NK-92 (cell line): ENCODE measurements around the gene ZNF511.
"Not testable (repeated sequence)": the region's sequence is repeated elsewhere in the genome, so short reads cannot be mapped to it uniquely, and the experiment has no call there.

Experiments
- DNase-seq: peaks from one replicate; lab custom pipeline; 2025; ENCODE audit not compliant: unreplicated experiment; lab: John Stamatoyannopoulos, UW

Gene ZNF511, protein sequence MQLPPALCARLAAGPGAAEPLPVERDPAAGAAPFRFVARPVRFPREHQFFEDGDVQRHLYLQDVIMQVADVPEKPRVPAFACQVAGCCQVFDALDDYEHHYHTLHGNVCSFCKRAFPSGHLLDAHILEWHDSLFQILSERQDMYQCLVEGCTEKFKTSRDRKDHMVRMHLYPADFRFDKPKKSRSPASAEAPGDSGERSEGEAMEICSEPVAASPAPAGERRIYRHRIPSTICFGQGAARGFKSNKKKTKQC

DNA sequence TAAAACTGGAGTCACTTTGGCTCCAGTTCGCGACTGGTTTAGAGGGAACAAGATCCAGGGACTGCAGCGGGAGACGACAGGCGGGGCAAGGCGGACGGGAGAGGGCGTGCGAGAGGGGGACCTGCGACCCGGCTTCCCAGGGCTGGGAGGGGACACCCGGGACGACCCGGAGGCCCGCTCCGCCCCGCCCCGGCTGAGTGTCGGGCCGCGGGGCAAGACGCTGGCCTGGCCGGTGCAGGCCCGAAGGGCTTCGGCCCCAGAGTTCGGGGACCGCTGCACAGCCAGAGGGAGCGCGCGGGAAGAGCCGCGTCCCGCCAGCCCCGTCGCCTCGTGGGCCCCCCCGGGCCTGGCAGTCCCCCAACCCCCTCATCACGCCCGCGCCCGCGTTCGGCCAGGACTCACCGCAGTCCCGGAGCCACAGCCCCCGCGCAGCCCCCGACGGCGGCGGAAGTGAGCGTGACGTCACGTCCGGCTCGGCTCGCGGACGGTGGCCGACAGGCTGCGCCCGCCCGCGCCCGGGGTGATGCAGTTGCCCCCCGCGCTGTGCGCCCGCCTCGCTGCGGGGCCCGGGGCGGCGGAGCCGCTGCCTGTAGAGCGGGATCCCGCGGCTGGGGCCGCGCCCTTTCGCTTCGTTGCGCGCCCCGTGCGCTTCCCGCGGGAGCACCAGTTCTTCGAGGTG, at the start of gene ZNF511, which contains the start of gene TUBGCP2:
Gene ZNF511 (plus strand): TSS at position 494 of the 679 bp plus-strand sequence. CDS start 30 bp downstream, at position 524.
Gene TUBGCP2 (minus strand): TSS at position 452 of the 679 bp plus-strand sequence. CDS start 5,931 bp downstream, outside the sequence.
- peak; percentile 21 for DNase-seq

DNA sequence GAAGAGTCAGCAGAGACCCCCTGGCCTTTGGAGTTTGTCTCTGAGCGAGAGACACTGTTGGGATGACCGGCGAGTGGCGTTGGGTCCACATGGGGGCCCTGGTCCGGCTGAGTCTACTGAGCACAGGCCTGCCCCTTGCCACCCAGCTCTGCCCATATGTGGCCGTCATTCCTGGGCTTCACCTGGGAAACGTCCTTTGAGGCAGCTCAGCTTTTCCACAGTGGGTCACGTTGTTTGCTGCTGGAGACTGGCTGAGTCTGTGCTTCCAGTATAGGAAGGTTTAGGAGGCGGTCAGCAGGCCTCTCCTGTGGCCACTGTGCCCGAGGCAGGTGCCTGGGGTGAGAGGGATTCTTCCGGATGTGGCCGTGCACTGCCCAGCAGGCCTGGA, 49.1 kb upstream of the ZNF511 start:
- no peak for DNase-seq

DNA sequence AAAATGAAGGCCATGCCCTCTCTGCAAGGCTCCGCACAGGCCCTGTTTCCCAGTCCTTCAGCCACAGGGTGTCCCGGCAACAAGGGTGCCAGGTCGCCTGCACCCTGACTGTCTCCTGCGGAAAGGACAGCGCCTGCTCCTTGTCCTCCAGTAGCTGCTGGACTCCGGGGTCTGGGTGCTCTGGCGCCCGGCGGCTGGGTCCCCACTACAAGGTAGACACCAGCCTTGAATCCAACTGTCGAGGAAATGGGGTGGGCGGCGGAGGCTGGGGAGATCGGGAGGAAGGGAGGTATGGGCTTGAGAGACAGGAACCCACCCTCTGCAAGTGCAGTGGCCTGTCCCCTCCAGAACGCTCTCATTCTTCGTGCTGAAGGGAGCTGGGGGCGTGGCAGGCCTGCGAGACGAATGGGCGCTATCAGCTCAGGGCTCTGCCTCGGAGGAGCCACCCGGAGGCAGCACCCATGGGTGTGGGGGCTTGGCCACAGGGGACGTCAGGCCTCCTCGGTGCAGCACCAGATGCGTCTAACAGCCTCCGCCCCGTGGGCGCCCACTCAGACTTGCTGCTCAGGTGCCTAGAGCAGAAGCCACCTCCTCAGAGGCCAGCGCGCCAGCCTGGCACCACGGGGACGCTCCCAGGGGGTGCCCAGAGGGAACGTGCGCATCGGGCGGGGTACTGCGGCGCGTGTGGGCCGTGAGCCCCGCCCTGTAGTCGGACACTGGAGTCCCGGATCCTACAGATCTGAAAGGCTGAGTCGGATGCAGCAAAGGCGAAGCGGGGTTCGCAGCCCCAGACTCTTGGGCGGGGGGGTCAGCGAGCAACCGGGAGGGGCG, 47.6 kb upstream of the ZNF511 start:
- DNase-seq = no peak

DNA sequence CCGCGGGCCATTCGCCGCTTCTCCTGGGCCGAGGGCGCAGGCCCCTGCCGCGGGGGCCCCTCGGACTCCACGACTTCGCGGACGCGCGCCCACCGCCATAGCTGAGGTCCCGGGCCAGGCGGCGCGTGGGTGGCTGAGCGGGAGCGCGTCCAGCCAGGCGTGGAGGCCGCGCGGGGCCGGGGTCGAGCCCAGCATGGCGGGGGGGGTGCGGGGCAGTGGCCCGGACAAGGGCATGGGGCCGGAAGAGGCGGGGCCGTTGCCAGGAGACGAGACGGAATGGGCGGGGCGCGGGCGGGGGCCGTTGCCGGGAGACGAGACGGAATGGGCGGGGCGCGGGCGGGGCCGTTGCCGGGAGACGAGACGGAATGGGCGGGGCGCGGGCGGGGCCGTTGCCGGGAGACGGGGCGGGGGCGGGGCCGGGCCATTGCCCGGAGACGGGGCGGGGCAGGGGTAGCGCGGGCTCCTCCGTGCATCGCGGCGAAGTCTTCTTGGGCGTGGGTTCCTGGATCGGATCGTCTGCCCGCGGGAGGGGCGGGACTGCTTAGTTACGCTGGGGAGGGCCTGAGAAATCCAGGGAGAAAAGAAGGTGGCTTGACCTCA, 46.9 kb upstream of the ZNF511 start:
- DNase-seq = peak; percentile 20

DNA sequence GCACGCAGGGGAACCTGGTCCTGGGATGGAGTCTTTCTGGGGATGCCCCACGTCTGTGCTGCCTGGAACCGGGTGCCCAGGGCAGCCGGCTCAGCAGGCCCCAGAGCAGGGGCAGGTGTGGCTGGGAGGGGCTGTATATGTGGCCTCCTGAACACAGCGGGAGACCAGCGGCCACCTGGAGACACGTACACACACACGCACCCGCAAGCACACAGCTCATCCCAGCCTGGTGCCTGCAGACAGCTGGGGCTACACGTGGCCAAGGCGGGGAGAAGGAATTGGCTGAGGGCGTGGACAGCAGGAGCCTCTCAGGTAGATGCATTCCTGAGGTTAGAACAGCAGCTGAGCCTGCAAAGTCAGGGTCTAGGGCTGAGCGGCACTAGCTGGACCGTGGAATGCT, 46.0 kb upstream of the ZNF511 start:
- DNase-seq = no peak

DNA sequence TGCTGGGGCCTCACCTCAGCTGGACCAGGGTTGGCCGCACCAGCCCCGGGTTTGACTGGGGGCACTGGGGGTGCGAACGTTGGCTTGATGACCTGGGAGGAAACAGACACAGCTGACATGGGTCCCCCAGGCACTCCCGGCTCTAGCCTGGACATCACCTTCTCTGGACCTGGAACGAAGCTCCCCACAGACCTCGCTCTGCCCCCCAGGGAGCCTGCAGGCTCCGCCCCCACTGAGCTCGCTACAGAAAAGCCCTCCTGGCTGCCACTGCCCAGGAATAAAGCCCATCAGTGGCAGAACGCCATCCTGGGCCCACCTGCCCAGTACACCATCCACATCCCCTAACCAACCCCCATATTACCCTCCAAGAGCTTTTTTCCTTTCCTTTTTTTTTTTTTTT, 45.0 kb upstream of the ZNF511 start:
- DNase-seq = no peak

DNA sequence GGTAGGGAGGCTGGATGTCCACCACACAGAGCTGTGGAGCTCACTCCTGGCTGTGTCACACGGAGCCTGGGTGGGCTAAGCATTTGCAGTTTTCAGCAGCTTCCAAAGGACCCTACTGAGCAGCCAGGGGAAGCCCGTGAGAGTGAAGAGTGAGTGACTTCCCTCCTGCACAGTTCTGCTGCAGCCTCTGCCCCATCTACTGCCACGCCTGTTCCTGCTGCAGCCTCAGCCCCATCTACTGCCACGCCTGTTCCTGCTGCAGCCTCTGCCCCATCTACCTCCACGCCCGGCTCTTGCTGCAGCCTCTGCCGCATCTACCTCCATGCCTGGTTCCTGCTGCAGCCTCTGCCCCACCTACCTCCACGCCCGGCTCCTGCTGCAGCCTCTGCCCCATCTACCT, 44.3 kb upstream of the ZNF511 start:
- DNase-seq = no peak

DNA sequence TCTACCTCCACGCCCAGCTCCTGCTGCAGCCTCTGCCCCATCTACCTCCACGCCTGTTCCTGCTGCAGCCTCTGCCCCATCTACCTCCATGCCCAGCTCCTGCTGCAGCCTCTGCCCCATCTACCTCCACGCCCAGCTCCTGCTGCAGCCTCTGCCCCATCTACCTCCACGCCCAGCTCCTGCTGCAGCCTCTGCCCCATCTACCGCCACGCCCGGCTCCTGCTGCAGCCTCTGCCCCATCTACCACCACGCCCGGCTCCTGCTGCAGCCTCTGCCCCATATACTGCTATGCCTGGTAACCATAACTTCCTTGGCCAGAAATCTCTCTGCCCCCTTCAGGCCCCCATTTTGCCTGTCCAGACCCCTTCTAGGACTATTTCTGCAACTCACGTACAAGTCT, 43.7 kb upstream of the ZNF511 start:
- DNase-seq = not testable (repeated sequence)

DNA sequence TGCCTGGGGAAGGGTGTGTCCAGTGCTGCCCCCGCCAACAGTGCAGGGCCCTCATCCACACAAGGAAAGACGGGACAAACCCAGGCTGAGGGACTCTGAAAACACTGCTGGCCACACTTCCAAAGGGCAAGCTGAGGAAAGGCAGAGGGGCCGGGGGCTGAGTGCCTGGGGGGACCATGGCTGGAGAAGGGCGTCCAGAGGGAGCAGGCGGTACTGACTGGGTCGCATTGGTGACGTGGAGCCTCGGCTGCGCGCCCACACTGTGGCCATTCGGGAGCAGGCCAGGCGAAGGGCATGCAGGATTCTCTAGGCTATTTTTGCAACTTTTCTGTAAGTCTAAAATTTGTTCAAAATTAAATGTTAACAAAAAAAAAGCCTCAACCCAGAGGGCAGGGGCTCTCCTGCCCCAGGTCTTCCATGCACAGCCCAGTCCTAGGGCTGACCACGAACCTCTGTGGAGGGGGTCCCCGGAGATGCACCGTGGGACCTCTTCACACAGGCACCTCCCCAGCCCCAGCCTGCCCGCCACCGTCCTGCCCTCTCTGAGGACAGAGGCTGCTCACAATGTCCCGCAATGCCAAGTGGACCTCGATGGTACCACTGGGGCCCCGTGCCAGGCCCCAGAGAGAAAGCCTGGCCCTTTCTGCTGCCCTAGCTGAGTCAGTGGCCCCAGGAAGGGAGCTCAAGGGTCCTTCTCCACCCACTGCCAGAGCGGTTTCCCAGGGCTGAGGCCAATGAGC, 42.5 kb upstream of the ZNF511 start:
- no peak for DNase-seq

DNA sequence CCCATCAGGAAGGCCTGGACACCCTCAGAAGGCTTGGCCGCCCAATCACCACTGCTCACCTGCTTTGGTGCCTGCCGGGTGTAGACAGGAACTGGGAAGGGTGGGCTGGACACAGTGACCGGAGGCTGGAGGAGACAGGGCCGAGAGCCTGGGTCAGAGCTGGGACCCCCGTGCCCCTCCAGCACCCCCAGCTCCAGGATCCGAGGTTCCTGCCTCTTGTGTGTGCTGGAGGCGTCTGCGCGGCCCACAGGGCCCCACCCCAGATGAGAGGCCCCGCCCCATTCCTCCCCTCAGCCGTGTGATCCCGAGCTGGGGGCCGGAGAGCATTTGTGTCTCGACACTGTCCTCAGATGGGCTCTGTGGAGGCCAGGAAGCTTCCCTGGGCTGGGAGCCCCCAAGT, 41.4 kb upstream of the ZNF511 start:
- DNase-seq = no peak

DNA sequence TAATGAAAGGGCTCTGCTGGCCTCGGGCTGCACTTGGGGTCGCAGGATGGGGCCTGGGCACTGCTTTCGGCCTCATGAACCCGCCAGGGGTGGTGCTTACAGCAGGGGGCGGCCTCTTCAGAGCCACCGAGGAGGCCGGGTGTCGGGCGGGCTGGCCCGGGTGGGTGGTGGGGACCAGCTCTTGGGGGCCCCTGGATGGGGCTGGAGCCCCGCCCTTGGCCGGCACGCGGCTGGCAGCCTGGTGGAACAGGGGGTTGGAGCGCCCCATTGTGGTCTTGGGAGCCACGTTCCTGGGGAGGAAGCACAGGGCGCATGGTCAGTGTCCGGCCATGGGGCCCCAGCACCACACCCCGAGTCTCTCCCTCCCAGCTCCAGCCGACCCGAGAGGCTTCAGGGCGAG, 40.9 kb upstream of the ZNF511 start:
- DNase-seq = no peak

DNA sequence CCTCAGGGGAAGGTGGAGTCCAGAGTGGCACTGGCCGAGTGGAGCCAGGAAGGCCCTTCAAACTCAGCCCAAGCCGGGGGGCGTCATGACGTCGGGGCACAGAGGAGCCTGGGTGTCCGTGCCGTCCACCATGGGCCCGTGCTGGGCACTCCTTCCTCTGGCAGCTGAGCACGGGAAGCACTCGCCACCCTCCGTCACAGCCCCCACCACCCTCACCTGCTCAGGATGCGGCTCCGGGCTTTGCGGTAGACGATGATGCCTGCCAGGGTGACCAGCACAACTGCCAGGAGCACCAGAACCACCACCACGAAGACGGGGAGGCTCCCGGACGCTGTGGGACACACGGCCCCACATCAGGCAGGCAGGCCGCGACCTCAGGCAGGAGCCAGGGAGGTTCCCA, 40.2 kb upstream of the ZNF511 start:
- no peak for DNase-seq

DNA sequence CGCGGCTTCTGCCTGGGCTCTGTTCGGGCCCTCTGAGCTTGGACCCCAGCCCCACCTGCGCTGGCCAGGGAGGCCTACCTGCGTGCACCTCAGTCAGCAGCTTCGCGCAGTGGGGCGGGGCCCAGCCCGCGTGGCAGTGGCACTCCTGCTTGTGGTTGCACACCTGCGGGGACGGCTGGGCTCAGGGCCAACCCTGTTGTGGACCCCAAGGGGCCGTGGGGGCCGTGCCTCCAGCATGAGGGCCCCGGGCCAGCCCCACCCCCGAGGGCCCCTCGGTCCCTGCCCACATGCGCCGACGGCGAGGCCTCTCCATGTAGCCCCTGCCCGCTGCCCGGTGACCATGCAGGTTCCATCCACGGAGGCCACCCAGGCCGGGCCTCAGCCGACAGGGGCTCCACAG, 39.3 kb upstream of the ZNF511 start:
- DNase-seq = no peak

DNA sequence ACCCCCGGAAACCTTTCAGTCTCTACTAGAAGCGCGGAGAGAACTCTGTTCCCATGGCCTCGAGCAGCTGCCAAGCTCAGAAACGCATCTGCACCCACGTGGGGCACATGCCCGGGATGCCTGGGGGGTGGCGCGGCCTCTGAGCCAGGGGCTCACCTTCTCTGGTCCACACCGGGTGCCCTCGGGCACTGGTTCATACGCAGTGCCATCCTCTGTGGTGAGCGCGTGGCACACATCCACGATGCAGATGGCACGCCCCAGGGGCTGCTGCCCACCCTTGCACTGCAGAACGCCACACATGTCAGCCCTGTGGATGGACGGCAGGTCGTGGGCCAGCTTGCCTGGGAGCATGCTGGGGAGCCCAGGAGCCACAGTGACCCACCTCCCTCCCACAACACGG, 38.5 kb upstream of the ZNF511 start:
- DNase-seq = no peak

DNA sequence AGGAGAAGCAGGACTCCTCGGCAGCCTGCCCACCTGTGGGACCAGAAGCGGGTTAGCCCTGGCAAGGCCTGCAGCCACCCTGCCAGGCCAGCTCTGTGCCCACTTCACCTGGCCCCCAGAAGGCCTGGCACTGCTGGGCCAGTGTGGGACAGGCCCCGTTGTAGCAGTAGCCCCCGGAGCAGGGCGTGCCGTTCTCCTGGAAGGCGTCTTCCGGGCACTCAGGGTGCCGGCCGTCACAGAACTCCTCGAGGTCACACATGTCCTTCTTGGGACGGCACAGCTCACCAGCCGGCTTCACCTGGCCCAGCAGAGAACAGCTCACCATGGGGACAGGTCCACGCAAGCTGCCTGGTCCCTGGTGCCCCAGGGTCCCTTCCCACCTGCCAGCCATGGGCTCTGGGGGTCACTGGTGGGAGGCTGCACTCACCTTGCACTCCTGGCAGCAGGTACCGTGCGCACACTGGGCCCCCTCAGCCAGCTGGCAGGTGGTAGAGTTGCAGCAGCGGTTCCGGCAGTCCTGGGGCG, 37.9 kb upstream of the ZNF511 start:
- DNase-seq = no peak

DNA sequence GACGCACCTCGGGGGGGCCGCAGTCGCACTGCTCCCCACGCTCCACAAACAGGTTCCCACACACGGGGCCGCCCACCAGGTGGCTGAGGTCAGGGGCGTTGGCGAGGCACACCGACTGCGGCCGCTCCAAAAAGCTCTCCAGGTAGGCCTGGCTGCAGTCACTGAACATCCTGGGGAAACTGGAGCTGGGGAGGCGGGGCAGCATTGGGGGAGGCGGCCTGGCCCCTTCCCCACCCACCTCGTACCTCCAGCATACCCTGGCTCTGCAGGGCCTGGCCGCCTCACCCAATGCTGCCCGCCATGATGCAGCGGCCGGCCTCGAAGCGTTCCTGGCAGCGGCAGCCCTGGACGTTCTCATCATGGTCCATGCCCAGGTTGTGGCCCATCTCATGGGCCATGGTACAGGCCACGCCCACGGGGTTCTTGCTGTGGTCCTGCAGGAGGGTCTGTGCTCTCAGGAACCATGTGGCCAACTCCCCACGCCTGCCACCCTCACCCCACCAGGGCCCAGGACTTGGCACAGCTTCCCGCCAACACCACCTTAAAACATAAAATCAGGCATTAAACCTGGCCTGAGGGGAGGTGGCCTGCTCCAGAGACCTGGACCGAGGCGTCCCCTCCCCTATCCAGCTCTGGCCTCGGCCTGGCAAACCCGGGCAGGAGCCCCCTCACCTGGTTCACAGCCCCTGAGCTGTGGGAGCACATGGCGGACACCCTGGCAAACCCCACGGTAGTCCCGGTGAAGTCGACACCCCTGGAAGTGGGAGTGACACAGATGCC, 37.0 kb upstream of the ZNF511 start:
- DNase-seq = no peak

DNA sequence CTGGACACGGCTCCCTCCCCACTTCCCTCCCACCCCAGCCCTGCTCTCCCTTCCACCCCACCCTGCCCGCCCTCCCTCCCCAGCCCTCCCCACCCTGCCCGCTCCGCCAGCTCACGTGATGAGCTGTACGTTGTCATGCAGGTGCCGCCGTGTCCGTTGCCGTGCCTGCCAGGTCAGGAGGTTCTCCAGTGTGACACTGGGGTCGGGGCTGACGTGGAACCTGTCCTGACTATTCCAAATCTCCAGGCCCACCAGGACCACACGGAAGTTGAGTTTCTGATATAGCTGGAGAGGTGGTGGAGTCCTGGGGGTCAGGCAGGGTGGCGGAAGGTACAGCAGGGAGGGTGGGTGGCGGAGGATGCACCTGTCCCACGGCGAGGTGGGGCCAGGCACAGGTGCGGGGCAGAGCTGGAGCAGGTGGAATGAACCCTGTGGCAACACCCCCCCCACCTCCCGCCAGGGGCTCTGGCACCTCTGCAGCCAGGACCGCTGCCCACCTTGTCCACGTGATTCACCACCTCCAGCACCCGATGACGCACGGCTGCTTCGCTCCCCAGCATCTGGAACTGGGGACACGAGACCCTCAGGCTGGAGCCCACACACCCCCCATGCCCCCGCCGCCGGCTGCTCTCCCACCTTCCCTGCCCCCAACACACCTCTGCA, 36.3 kb upstream of the ZNF511 start:
- no peak for DNase-seq

DNA sequence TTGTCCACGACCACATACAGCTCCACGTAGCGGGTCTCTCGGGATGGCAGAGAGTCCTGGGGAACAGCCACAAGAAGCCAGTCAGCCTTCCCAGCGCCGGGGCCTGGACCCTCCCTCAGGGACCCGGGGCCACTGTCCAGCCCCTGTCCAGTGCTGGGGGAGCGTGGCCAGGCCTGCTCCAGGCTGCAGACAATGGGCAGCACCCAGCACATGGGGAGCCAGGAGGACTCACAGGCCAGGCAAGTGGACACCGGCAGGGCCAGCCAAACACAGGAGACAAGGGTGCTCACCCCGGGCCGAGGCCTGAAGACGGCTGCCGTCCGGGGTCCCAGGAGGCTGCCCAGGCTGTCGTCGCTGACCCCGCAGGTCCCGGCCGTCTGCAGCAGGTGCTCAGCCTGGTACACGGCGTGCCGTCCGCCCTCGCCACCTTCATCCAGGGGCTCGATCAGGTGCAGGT, 35.7 kb upstream of the ZNF511 start:
- DNase-seq = no peak

DNA sequence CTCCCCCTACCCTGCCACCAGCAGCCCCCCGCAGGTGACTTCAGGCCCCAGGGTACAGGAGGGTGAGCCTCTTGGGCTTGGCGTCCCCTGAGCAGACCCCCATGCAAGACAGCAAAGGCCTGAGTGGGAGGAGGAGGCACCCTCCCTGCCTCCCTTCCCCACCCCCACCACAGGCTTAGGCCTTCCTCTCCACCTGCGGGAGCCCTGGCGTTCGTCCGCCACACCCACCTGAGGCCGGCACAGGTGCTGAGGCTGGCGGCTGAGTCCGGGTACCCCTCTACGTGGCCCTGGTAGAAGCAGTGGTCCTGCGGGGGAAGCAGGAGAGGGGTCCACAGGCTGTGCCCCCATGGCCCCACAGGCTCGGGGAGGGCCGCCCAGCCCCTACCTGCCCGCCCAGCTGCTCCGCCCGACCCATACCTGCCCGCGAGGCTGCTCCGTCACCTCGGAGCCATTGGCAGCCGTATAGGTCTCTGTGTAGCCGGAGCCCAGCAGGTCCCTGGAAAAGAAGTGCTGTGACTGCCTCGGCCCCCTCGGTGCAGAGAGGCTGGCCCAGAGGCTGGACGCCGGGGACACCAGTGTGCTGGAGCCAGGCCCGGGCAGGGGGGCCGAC, 35.1 kb upstream of the ZNF511 start:
- DNase-seq = no peak
